Hepatocyte (in vitro differentiated cells): ENCODE results near the gene OGFOD2. TPM values are rescaled to one million over a fixed set of nuclear protein-coding genes. Genes with fewer than 3 reads are reported as not detected.
A peak's percentile ranks its signal among the peaks of the same experiment; 100 is the strongest.

Experiments
- DNase-seq: peaks from one replicate; pipeline ENCODE4 v3.0.0-alpha.2; 2016; ENCODE audit warnings: low spot score
- H2AFZ ChIP-seq: fragments of 200-600 bp; sonication (generic); 2 replicates; pipeline ENCODE4 v1.6.0; 2016; ENCODE audit warnings: antibody characterized with exemption, mild to moderate bottlenecking
- H3K27ac ChIP-seq: fragments of 200-600 bp; sonication (generic); 2 replicates; pipeline ENCODE4 v1.5.1; 2016; ENCODE audit warnings: mild to moderate bottlenecking
- H3K27me3 ChIP-seq: fragments of 200-600 bp; sonication (generic); 2 replicates; pipeline ENCODE4 v1.6.1; 2016
- H3K36me3 ChIP-seq: fragments of 200-600 bp; sonication (generic); replicated peaks from 2 replicates; pipeline ENCODE4 v1.5.1; 2016; ENCODE audit warnings: low read depth; ENCODE audit not compliant: insufficient read depth
- H3K4me1 ChIP-seq: fragments of 200-600 bp; sonication (generic); 2 replicates; pipeline ENCODE4 v1.5.1; 2016; ENCODE audit warnings: mild to moderate bottlenecking, moderate library complexity; ENCODE audit not compliant: insufficient read depth
- H3K4me2 ChIP-seq: fragments of 200-600 bp; sonication (generic); 2 replicates; pipeline ENCODE4 v1.6.0; 2016
- H3K4me3 ChIP-seq: fragments of 200-600 bp; sonication (generic); 2 replicates; pipeline ENCODE4 v1.5.1; 2016; ENCODE audit warnings: mild to moderate bottlenecking
- H3K79me2 ChIP-seq: fragments of 200-600 bp; sonication (generic); 2 replicates; pipeline ENCODE4 v1.6.0; 2017; ENCODE audit warnings: mild to moderate bottlenecking
- H3K9me2 ChIP-seq: fragments of 200-600 bp; sonication (generic); replicated peaks from 2 replicates; pipeline ENCODE4 v1.6.0; 2017; ENCODE audit warnings: mild to moderate bottlenecking; ENCODE audit not compliant: insufficient read depth
- H3K9me3 ChIP-seq: fragments of 200-600 bp; sonication (generic); 2 replicates; pipeline ENCODE4 v1.5.1; 2016; ENCODE audit warnings: low read depth, mild to moderate bottlenecking
- H4K20me1 ChIP-seq: fragments of 200-600 bp; sonication (generic); 2 replicates; pipeline ENCODE4 v1.6.0; 2016; ENCODE audit warnings: mild to moderate bottlenecking; ENCODE audit not compliant: insufficient read depth, poor library complexity, severe bottlenecking
- EZH2 ChIP-seq: fragments of 200-600 bp; sonication (generic); IDR thresholded peaks from 2 replicates; pipeline ENCODE4 v1.6.1; 2016; ENCODE audit warnings: antibody characterized with exemption, mild to moderate bottlenecking, borderline replicate concordance
- EZH2phosphoT487 ChIP-seq: fragments of 200-600 bp; sonication (generic); IDR thresholded peaks from one replicate; pipeline ENCODE4 v1.6.1; 2018; ENCODE audit warnings: antibody characterized with exemption, mild to moderate bottlenecking, low read depth, moderate library complexity; ENCODE audit not compliant: unreplicated experiment, severe bottlenecking
- WGBS: methylation state at CpG from one replicate; pipeline ENCODE4 v1.1.6; 2016; ENCODE audit warnings: low lambda C conversion rate; ENCODE audit errors: missing lambda C conversion rate; 5-methylcytosine and 5-hydroxymethylcytosine counted together
- polyA plus RNA-seq: library from polyadenylated mRNA; unstranded; fragments of >200 nt; fragmentation: Nextera tagmentation; extraction: Ambion mirVana; gene quantifications from 2 replicates; pipeline ENCODE4 v1.2.1, GENCODE V29; 2016
- total RNA-seq: library from RNA; depleted of rRNA; stranded (reverse); fragments of >200 nt; gene quantifications from 2 replicates; pipeline ENCODE4 v1.2.3, GENCODE V29; 2014
- TF ChIP-seq, protein P1 (sequence below): fragments of 200-600 bp; sonication (generic); IDR thresholded peaks from 2 replicates; pipeline ENCODE4 v1.5.1; 2016; ENCODE audit warnings: antibody characterized with exemption, mild to moderate bottlenecking; ENCODE audit not compliant: poor library complexity

The OGFOD2 gene
- total and polyA plus RNA-seq, 2 experiments from 2014 or later = 11.4 to 26.5 TPM

GRCh38 chr12:122976648-122976975 is 1.6 kb downstream of the OGFOD2 start:
- H4K20me1 ChIP-seq = no peaks in the 10 kb centered on the region
- WGBS = 94% methylated on average over 15 of the region's 15 CpGs
- no peak overlapping the region for H3K4me3 ChIP-seq
- peaks cover 25% of the 10 kb centered on the region for H3K4me1 ChIP-seq
- H3K79me2 ChIP-seq = peaks cover 60% of the 10 kb centered on the region
- H3K4me2 ChIP-seq = peak overlapping the region; percentile 87
- H2AFZ ChIP-seq = no peak overlapping the region
- TF ChIP-seq EZH2 (no peak), EZH2phosphoT487 (no peak)
- TF ChIP-seq, protein P1, sequence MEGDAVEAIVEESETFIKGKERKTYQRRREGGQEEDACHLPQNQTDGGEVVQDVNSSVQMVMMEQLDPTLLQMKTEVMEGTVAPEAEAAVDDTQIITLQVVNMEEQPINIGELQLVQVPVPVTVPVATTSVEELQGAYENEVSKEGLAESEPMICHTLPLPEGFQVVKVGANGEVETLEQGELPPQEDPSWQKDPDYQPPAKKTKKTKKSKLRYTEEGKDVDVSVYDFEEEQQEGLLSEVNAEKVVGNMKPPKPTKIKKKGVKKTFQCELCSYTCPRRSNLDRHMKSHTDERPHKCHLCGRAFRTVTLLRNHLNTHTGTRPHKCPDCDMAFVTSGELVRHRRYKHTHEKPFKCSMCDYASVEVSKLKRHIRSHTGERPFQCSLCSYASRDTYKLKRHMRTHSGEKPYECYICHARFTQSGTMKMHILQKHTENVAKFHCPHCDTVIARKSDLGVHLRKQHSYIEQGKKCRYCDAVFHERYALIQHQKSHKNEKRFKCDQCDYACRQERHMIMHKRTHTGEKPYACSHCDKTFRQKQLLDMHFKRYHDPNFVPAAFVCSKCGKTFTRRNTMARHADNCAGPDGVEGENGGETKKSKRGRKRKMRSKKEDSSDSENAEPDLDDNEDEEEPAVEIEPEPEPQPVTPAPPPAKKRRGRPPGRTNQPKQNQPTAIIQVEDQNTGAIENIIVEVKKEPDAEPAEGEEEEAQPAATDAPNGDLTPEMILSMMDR = no peak
- no peak for DNase-seq
- no peak overlapping the region for H3K27ac ChIP-seq
- no peaks in the 10 kb centered on the region for H3K9me3 ChIP-seq
- no peaks in the 10 kb centered on the region for H3K36me3 ChIP-seq
- H3K27me3 ChIP-seq = no peaks in the 10 kb centered on the region
- no peaks in the 10 kb centered on the region for H3K9me2 ChIP-seq

DNA sequence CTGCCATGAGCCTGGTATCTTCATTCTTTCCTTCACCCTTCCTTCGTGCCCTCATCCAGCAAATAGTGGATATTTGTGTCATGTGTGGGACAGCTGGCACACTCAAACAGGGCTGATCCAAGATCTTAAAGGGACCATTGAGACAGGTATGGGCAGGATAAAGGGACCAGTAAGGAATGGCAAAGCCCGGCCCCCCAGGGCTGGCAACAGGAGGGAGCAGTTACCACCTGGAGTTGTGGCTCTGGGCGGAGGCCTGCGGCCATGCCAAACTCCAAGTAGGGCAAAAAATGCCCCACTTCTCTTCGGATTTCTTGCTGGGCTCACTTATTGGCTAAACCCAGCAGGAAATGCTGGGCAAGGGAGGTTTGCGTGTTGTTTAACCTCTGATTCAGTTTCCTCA is 2.1 kb downstream of the OGFOD2 start:
- no peak overlapping the region for H3K4me2 ChIP-seq
- H3K9me2 ChIP-seq = no peaks in the 10 kb centered on the region
- no peak overlapping the region for H2AFZ ChIP-seq
- no peaks in the 10 kb centered on the region for H4K20me1 ChIP-seq
- no peaks in the 10 kb centered on the region for H3K9me3 ChIP-seq
- H3K27me3 ChIP-seq = no peaks in the 10 kb centered on the region
- H3K36me3 ChIP-seq = no peaks in the 10 kb centered on the region
- DNase-seq = no peak
- WGBS = 96% methylated on average over 6 of the region's 6 CpGs
- peaks cover 65% of the 10 kb centered on the region for H3K79me2 ChIP-seq
- peaks cover 31% of the 10 kb centered on the region for H3K4me1 ChIP-seq
- no peak overlapping the region for H3K27ac ChIP-seq
- no peak overlapping the region for H3K4me3 ChIP-seq
- TF ChIP-seq EZH2 (no peak), EZH2phosphoT487 (no peak)
- TF ChIP-seq, protein P1 = no peak

GRCh38 chr12:122977655-122978392 is 2.8 kb downstream of the OGFOD2 start:
- Histone ChIP-seq H3K9me3 (no peaks in the 10 kb centered on the region), H3K4me1 (peaks cover 33% of the 10 kb centered on the region), H3K4me3 (no peak overlapping the region), H3K9me2 (no peaks in the 10 kb centered on the region), H4K20me1 (no peaks in the 10 kb centered on the region), H2AFZ (no peak overlapping the region), H3K4me2 (no peak overlapping the region), H3K27ac (no peak overlapping the region), H3K36me3 (no peaks in the 10 kb centered on the region), H3K27me3 (no peaks in the 10 kb centered on the region), H3K79me2 (peaks cover 70% of the 10 kb centered on the region)
- WGBS = 95% methylated on average over 9 of the region's 9 CpGs
- TF ChIP-seq EZH2 (no peak), EZH2phosphoT487 (no peak)
- TF ChIP-seq, protein P1 = no peak
- no peak for DNase-seq
